ENCODE results near the gene COL4A2.

Gene COL4A2

GRCh38 chr13:110491869-110492678, 185.0 kb downstream of the COL4A2 start:
- Histone ChIP-seq H3K4me1 (ENCODE audit: insufficient read depth, low read length, poor library complexity, severe bottlenecking) (no peaks in the 10 kb centered on the region), H3K36me3 (ENCODE audit: insufficient read depth, low read length) (no peaks in the 10 kb centered on the region), H3K4me2 (ENCODE audit: low read depth, low read length, poor library complexity, severe bottlenecking) (no peak overlapping the region), H4K20me1 (ENCODE audit: insufficient read depth, low read length, poor library complexity, severe bottlenecking) (no peaks in the 10 kb centered on the region), H3F3A (ENCODE audit: low read depth) (no peaks in the 10 kb centered on the region), H2AFZ (ENCODE audit: low read length) (no peak overlapping the region), H3K4me3 (ENCODE audit: low read length, poor library complexity, severe bottlenecking) (no peak overlapping the region), H3K9ac (ENCODE audit: low read depth, low read length, poor library complexity, severe bottlenecking) (no peak overlapping the region), H3K27me3 (ENCODE audit: insufficient read depth, low read length, poor library complexity, severe bottlenecking) (no peaks in the 10 kb centered on the region), H3K9me2 (replicated peaks; ENCODE audit: low read depth, low read length) (no peaks in the 10 kb centered on the region), H3K79me2 (ENCODE audit: insufficient read depth, low read length) (no peaks in the 10 kb centered on the region), H3K9me3 (ENCODE audit: insufficient read depth, low read depth, low read length) (no peaks in the 10 kb centered on the region)
- TF ChIP-seq, protein P1, sequence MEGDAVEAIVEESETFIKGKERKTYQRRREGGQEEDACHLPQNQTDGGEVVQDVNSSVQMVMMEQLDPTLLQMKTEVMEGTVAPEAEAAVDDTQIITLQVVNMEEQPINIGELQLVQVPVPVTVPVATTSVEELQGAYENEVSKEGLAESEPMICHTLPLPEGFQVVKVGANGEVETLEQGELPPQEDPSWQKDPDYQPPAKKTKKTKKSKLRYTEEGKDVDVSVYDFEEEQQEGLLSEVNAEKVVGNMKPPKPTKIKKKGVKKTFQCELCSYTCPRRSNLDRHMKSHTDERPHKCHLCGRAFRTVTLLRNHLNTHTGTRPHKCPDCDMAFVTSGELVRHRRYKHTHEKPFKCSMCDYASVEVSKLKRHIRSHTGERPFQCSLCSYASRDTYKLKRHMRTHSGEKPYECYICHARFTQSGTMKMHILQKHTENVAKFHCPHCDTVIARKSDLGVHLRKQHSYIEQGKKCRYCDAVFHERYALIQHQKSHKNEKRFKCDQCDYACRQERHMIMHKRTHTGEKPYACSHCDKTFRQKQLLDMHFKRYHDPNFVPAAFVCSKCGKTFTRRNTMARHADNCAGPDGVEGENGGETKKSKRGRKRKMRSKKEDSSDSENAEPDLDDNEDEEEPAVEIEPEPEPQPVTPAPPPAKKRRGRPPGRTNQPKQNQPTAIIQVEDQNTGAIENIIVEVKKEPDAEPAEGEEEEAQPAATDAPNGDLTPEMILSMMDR (conservative IDR thresholded peaks at IDR 0.05; ENCODE audit: low read length): no peak
- no peak for TF ChIP-seq EZH2phosphoT487 (IDR thresholded peaks at IDR 0.05; ENCODE audit: borderline replicate concordance)

- TF ChIP-seq, protein P1 (conservative IDR thresholded peaks at IDR 0.05; ENCODE audit: low read length): no peak
- TF ChIP-seq EZH2phosphoT487 (IDR thresholded peaks at IDR 0.05; ENCODE audit: borderline replicate concordance): no peak
- Histone ChIP-seq H2AFZ (ENCODE audit: low read length) (no peak overlapping the region), H3K27me3 (ENCODE audit: insufficient read depth, low read length, poor library complexity, severe bottlenecking) (no peaks in the 10 kb centered on the region), H3K4me1 (ENCODE audit: insufficient read depth, low read length, poor library complexity, severe bottlenecking) (no peaks in the 10 kb centered on the region), H3K79me2 (ENCODE audit: insufficient read depth, low read length) (no peaks in the 10 kb centered on the region), H3K4me2 (ENCODE audit: low read depth, low read length, poor library complexity, severe bottlenecking) (no peak overlapping the region), H3F3A (ENCODE audit: low read depth) (no peaks in the 10 kb centered on the region), H3K9me2 (replicated peaks; ENCODE audit: low read depth, low read length) (no peaks in the 10 kb centered on the region), H3K9me3 (ENCODE audit: insufficient read depth, low read depth, low read length) (no peaks in the 10 kb centered on the region), H3K9ac (ENCODE audit: low read depth, low read length, poor library complexity, severe bottlenecking) (no peak overlapping the region), H3K4me3 (ENCODE audit: low read length, poor library complexity, severe bottlenecking) (no peak overlapping the region), H3K36me3 (ENCODE audit: insufficient read depth, low read length) (no peaks in the 10 kb centered on the region), H4K20me1 (ENCODE audit: insufficient read depth, low read length, poor library complexity, severe bottlenecking) (no peaks in the 10 kb centered on the region)
Measured at GRCh38 chr13:110492679-110493593, 185.9 kb downstream of the COL4A2 start.

DNA sequence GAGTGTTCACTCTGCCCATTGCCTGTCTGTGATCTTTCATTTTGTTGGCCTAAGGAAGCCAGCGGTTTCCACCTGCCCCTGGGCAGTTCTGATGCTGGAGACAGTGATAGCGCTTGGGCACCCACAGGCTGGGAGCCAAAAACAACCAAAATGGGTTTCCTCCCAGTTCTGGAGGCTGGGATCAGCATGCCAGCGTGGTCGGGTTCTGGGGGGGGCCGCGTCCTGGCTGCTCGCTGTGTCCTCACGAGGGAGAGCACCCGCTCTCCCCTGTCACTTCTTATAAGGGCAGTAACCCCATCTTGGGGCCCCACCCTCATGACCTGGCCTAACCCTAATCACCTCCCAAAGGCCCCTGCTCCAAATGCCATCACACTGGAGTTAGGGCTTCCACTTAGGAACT, 186.5 kb downstream of the COL4A2 start:
- H3K4me3 ChIP-seq (ENCODE audit: low read length, poor library complexity, severe bottlenecking): no peak overlapping the region
- H2AFZ ChIP-seq (ENCODE audit: low read length): no peak overlapping the region
- no peaks in the 10 kb centered on the region for H3F3A ChIP-seq (ENCODE audit: low read depth)
- no peak overlapping the region for H3K4me2 ChIP-seq (ENCODE audit: low read depth, low read length, poor library complexity, severe bottlenecking)
- H3K4me1 ChIP-seq (ENCODE audit: insufficient read depth, low read length, poor library complexity, severe bottlenecking): no peaks in the 10 kb centered on the region
- no peaks in the 10 kb centered on the region for H3K36me3 ChIP-seq (ENCODE audit: insufficient read depth, low read length)
- no peaks in the 10 kb centered on the region for H3K27me3 ChIP-seq (ENCODE audit: insufficient read depth, low read length, poor library complexity, severe bottlenecking)
- H3K79me2 ChIP-seq (ENCODE audit: insufficient read depth, low read length): no peaks in the 10 kb centered on the region
- H3K9me2 ChIP-seq (replicated peaks; ENCODE audit: low read depth, low read length): no peaks in the 10 kb centered on the region
- H4K20me1 ChIP-seq (ENCODE audit: insufficient read depth, low read length, poor library complexity, severe bottlenecking): no peaks in the 10 kb centered on the region
- no peaks in the 10 kb centered on the region for H3K9me3 ChIP-seq (ENCODE audit: insufficient read depth, low read depth, low read length)
- H3K9ac ChIP-seq (ENCODE audit: low read depth, low read length, poor library complexity, severe bottlenecking): no peak overlapping the region
- TF ChIP-seq EZH2phosphoT487 (IDR thresholded peaks at IDR 0.05; ENCODE audit: borderline replicate concordance): no peak
- TF ChIP-seq, protein P1 (conservative IDR thresholded peaks at IDR 0.05; ENCODE audit: low read length): no peak
